SK-N-SH treated with all-trans-retinoic acid at 6 μM for 48 hours (cell line): Measurements from ENCODE around the gene LIMK1.

Experiments used
- ARNTL ChIP-seq: fragments of 450-650 bp; formaldehyde crosslinking; IDR thresholded peaks from 2 replicates; pipeline ENCODE4 v1.5.0; 2020; ENCODE audit warnings: low read depth, mild to moderate bottlenecking, moderate library complexity, borderline replicate concordance
- BACH2 ChIP-seq: fragments of 250-450 bp; sonication (Bioruptor Pico); IDR thresholded peaks from 2 replicates; pipeline ENCODE4 v1.9.0; 2021; ENCODE audit warnings: mild to moderate bottlenecking, borderline replicate concordance
- CSDC2 ChIP-seq: fragments of 250-450 bp; sonication (Bioruptor Pico); IDR thresholded peaks from 2 replicates; pipeline ENCODE4 v1.5.0; 2020; ENCODE audit warnings: mild to moderate bottlenecking, moderate library complexity
- ESRRG ChIP-seq: fragments of 250-450 bp; sonication (Bioruptor Pico); IDR thresholded peaks from 2 replicates; pipeline ENCODE4 v1.6.1; 2021; ENCODE audit warnings: mild to moderate bottlenecking
- GLIS3 ChIP-seq: fragments of 250-450 bp; sonication (Bioruptor Pico); IDR thresholded peaks from 2 replicates; pipeline ENCODE4 v1.5.0; 2020; ENCODE audit warnings: mild to moderate bottlenecking, moderate library complexity
- PATZ1 ChIP-seq: fragments of 250-450 bp; sonication (Bioruptor Pico); IDR thresholded peaks from 2 replicates; pipeline ENCODE4 v1.8.0; 2020; ENCODE audit warnings: mild to moderate bottlenecking, moderate library complexity, borderline replicate concordance
- POU6F1 ChIP-seq: fragments of 250-450 bp; sonication (Bioruptor Pico); IDR thresholded peaks from 2 replicates; pipeline ENCODE4 v1.8.0; 2021; ENCODE audit warnings: low read depth, mild to moderate bottlenecking, moderate library complexity, borderline replicate concordance
- RARB ChIP-seq: fragments of 250-450 bp; sonication (Bioruptor Pico); IDR thresholded peaks from 2 replicates; pipeline ENCODE4 v1.8.0; 2021; ENCODE audit warnings: mild to moderate bottlenecking, moderate library complexity
- TCF4 ChIP-seq: fragments of 250-450 bp; sonication (Bioruptor Pico); IDR thresholded peaks from 2 replicates; pipeline ENCODE4 v1.8.0; 2021; ENCODE audit warnings: mild to moderate bottlenecking, moderate library complexity, borderline replicate concordance
- ZFP3 ChIP-seq: fragments of 250-450 bp; sonication (Bioruptor Pico); IDR thresholded peaks from 2 replicates; pipeline ENCODE4 v1.5.0; 2020; ENCODE audit warnings: mild to moderate bottlenecking, moderate library complexity
- ZFP30 ChIP-seq: fragments of 450-650 bp; formaldehyde crosslinking; IDR thresholded peaks from 2 replicates; pipeline ENCODE4 v1.5.0; 2022; ENCODE audit warnings: mild to moderate bottlenecking, moderate library complexity
- ZNF565 ChIP-seq: fragments of 450-650 bp; formaldehyde crosslinking; conservative IDR thresholded peaks from 2 replicates; pipeline ENCODE4 v1.5.0; 2020; ENCODE audit warnings: low read depth, mild to moderate bottlenecking, moderate library complexity

GRCh38 chr7:74038194-74038961 is 45.2 kb upstream of the LIMK1 start:
- no peak for TF ChIP-seq GLIS3 (CRISPR knock-in tag)
- no peak for TF ChIP-seq PATZ1
- TF ChIP-seq BACH2 (CRISPR knock-in tag): no peak
- TF ChIP-seq ARNTL: no peak
- TF ChIP-seq ZFP3 (CRISPR knock-in tag): no peak
- no peak for TF ChIP-seq ESRRG (CRISPR knock-in tag)
- TF ChIP-seq CSDC2 (CRISPR knock-in tag): no peak
- TF ChIP-seq POU6F1 (CRISPR knock-in tag): no peak
- no peak for TF ChIP-seq ZFP30
- no peak for TF ChIP-seq RARB (CRISPR knock-in tag)
- no peak for TF ChIP-seq ZNF565 (CRISPR knock-in tag)
- TF ChIP-seq TCF4 (CRISPR knock-in tag): no peak
